HL-60 (cell line): Measurements from ENCODE around the gene NEK11.

Experiments used
- CTCF ChIP-seq: IDR thresholded peaks from one replicate; pipeline ENCODE4 v1.5.1; 2011; ENCODE audit warnings: low read length, control low read depth, inconsistent platforms; ENCODE audit not compliant: insufficient read depth
- GABPA ChIP-seq: IDR thresholded peaks from 2 replicates; pipeline ENCODE4 v1.6.1; 2012; ENCODE audit warnings: low read depth
- POLR2AphosphoS5 ChIP-seq: IDR thresholded peaks from 2 replicates; pipeline ENCODE4 v1.6.1; 2012; ENCODE audit warnings: low read depth
- REST ChIP-seq: IDR thresholded peaks from 2 replicates; pipeline ENCODE4 v1.6.1; 2012; ENCODE audit warnings: low read depth; ENCODE audit not compliant: insufficient replicate concordance

- TF ChIP-seq CTCF (no peak), POLR2AphosphoS5 (no peak), GABPA (no peak), REST (no peak)
Measured at GRCh38 chr3:131140891-131141290, 114.2 kb downstream of the NEK11 start.
